Epithelial cell of esophagus (primary cell): Measurements from ENCODE around the gene RTRAF.

Source experiments
- DNase-seq: peaks from one replicate; pipeline ENCODE4 v3.0.0; 2010; ENCODE audit warnings: low read depth
- H3K4me3 ChIP-seq: 2 replicates; pipeline ENCODE4 v1.5.1; 2011; ENCODE audit warnings: mild to moderate bottlenecking, low read length, control low read depth
- TF ChIP-seq, protein P1 (sequence below): IDR thresholded peaks from 2 replicates; pipeline ENCODE4 v1.5.1; 2011; ENCODE audit warnings: low read depth, mild to moderate bottlenecking, low read length, control low read depth, inconsistent platforms; ENCODE audit not compliant: insufficient read depth; ENCODE audit errors: missing control alignments

Gene RTRAF

GRCh38 chr14:52048116-52048515, 58.8 kb downstream of the RTRAF start:
- no peak for DNase-seq
- H3K4me3 ChIP-seq, result no peak overlapping the region
- TF ChIP-seq, protein P1, sequence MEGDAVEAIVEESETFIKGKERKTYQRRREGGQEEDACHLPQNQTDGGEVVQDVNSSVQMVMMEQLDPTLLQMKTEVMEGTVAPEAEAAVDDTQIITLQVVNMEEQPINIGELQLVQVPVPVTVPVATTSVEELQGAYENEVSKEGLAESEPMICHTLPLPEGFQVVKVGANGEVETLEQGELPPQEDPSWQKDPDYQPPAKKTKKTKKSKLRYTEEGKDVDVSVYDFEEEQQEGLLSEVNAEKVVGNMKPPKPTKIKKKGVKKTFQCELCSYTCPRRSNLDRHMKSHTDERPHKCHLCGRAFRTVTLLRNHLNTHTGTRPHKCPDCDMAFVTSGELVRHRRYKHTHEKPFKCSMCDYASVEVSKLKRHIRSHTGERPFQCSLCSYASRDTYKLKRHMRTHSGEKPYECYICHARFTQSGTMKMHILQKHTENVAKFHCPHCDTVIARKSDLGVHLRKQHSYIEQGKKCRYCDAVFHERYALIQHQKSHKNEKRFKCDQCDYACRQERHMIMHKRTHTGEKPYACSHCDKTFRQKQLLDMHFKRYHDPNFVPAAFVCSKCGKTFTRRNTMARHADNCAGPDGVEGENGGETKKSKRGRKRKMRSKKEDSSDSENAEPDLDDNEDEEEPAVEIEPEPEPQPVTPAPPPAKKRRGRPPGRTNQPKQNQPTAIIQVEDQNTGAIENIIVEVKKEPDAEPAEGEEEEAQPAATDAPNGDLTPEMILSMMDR, result no peak

GRCh38 chr14:52048641-52049204, 59.4 kb downstream of the RTRAF start:
- TF ChIP-seq, protein P1, result no peak
- no peak for DNase-seq
- H3K4me3 ChIP-seq, result no peak overlapping the region

- no peak overlapping the region for H3K4me3 ChIP-seq
- TF ChIP-seq, protein P1, result no peak
- no peak for DNase-seq
These were observed 59.9 kb downstream of the RTRAF start for GRCh38 chr14:52049271-52049670.

GRCh38 chr14:52049721-52050588, 60.6 kb downstream of the RTRAF start:
- TF ChIP-seq, protein P1, result no peak
- no peak overlapping the region for H3K4me3 ChIP-seq
- DNase-seq, result no peak

GRCh38 chr14:52051251-52051650, 61.9 kb downstream of the RTRAF start:
- DNase-seq, result no peak
- H3K4me3 ChIP-seq, result no peak overlapping the region
- TF ChIP-seq, protein P1, result no peak

DNA sequence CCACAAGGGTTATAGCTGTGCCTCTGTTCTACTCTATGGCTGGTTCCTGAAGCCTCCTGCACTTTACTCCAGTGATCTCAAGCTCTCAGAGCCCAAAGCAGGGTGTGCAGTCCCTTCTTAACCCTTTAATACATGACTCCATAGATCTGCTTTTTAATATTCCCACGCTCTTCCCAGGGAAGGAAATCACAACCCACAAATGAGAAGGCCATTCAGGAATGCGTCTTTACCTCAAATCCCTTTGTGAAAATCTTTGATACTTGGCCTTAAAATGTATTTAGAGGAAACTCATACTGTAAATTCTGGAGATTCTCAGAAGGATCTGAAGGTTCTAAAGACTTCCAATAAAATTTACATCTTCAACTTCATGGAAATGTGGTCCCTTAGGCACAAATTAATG, 62.5 kb downstream of the RTRAF start:
- TF ChIP-seq, protein P1, result no peak
- H3K4me3 ChIP-seq, result no peak overlapping the region
- DNase-seq, result no peak
